ENCODE results near the gene OVOL2.
A peak's percentile ranks its signal among the peaks of the same experiment; 100 is the strongest.

Gene OVOL2

DNA sequence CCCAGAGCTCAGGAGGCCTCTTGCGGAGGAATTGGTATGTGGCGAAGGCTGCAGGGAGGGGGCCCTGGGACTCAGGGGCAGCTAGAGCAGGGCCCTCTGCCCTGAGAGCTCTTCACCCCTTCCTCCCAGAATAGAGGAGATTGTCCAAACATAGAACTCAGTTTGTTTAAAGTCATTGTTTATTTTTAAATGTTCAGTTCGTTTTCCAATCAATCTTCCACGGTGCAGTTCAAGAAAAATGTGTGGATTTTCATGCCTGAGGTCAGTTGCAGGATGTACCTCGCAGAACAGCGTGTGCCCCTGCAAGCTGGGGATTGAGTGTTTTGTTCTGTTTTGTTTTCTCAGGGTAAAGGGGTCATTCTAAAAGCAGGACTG, 51.7 kb downstream of the OVOL2 start:
- Histone ChIP-seq H3K4me1 (ENCODE audit: control insufficient read depth in 5 of 5, insufficient read depth in 5 of 5, low read length in 5 of 5) (peaks cover 0 to 20% (median 10%) of the 10 kb centered on the region in 5 donors), H3K27me3 (ENCODE audit: control insufficient read depth in 5 of 5, insufficient read depth in 4 of 5, low read length in 5 of 5) (no peaks in the 10 kb centered on the region), H3K4me3 (ENCODE audit: low read depth in 1 of 5, low read length in 5 of 5) (no peak overlapping the region), H3K36me3 (ENCODE audit: control insufficient read depth in 5 of 5, insufficient read depth in 5 of 5, low read length in 5 of 5) (no peaks in the 10 kb centered on the region), H3K9ac (ENCODE audit: low read length in 5 of 5) (no peak overlapping the region), H3K9me3 (ENCODE audit: control insufficient read depth in 5 of 5, low read length in 5 of 5) (no peaks in the 10 kb centered on the region), H3K27ac (ENCODE audit: low read depth, low read length) (no peak overlapping the region)

DNA sequence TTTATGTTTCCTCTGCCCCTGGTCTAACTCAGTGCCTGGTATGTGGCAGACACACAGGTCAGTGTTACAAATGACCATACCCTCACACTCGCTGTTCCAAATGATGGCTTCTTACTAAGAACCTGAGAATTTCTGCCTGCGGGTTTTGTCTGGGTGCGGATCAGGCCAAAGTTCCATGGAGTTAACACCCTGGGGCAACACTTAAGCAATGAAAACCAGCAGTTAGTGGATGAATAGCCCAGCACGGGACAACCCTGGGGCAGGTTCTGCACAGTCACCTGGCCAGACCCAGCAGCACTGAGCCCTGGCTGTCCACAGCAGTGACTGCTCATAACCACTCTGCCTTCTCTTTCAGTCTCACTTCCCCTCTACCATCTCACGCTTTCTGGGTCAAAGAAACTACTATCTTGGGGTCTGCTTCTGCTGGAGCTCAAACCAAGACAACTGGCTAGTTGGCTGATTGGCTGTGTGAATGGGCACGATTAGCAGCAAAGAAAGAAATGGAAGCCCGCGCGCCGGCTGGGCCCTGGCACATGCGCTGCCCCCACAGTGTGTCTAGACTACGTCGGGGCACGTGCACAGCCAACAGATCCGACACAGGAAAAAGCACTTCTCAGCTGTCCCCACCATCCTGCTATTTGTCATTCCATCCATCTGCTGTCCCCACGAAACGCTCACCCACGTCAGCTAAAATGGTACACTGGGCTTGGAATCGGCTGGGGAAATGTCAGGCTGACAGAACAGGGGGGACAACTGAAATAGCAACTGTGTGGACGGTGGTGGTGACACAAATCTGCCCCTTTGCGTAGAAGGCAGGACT, 52.3 kb downstream of the OVOL2 start:
- no peak overlapping the region for H3K9ac ChIP-seq (ENCODE audit: low read length in 5 of 5)
- no peaks in the 10 kb centered on the region for H3K27me3 ChIP-seq (ENCODE audit: control insufficient read depth in 5 of 5, insufficient read depth in 4 of 5, low read length in 5 of 5)
- no peak overlapping the region for H3K27ac ChIP-seq (ENCODE audit: low read depth, low read length)
- no peak overlapping the region for H3K4me3 ChIP-seq (ENCODE audit: low read depth in 1 of 5, low read length in 5 of 5)
- peaks cover 0 to 21% (median 10%) of the 10 kb centered on the region in 5 donors for H3K4me1 ChIP-seq (ENCODE audit: control insufficient read depth in 5 of 5, insufficient read depth in 5 of 5, low read length in 5 of 5)
- H3K36me3 ChIP-seq (ENCODE audit: control insufficient read depth in 5 of 5, insufficient read depth in 5 of 5, low read length in 5 of 5) = no peaks in the 10 kb centered on the region
- no peaks in the 10 kb centered on the region for H3K9me3 ChIP-seq (ENCODE audit: control insufficient read depth in 5 of 5, low read length in 5 of 5)

DNA sequence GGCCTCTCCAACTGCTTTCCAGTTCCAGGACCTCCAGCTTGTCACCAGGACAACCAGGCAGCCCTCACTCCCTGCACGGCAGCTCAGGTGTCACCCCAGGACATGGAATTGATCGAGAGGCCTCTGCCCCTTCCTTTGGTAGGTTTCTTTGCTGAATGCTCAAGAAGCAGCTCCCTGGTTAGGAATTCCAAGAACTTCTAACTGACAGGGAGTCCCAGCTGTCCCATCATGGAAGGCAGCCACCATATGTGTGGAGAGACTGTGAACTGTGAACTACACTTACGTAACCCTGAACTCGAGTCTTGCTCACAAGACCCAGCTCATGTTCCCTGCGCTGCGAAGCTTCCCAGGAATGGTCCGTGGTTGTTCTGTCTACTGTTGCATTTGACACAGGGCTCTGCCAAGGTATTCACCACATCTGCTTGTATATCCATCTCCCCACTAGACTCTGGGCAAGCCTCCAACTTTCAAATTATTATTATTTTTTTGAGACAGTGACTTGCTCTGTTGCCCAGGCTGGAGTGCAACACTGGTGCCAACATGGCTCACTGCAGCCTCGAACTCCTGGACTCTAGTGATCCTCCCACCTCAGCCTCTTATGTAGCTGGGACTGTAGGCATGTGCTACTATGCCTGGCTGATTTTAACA, 53.2 kb downstream of the OVOL2 start:
- Histone ChIP-seq H3K9me3 (ENCODE audit: control insufficient read depth in 5 of 5, low read length in 5 of 5) (no peaks in the 10 kb centered on the region), H3K36me3 (ENCODE audit: control insufficient read depth in 5 of 5, insufficient read depth in 5 of 5, low read length in 5 of 5) (no peaks in the 10 kb centered on the region), H3K9ac (ENCODE audit: low read length in 5 of 5) (no peak overlapping the region), H3K27ac (ENCODE audit: low read depth, low read length) (no peak overlapping the region), H3K27me3 (ENCODE audit: control insufficient read depth in 5 of 5, insufficient read depth in 4 of 5, low read length in 5 of 5) (no peaks in the 10 kb centered on the region), H3K4me1 (ENCODE audit: control insufficient read depth in 5 of 5, insufficient read depth in 5 of 5, low read length in 5 of 5) (peaks cover 0 to 21% (median 10%) of the 10 kb centered on the region in 5 donors), H3K4me3 (ENCODE audit: low read depth in 1 of 5, low read length in 5 of 5) (no peak overlapping the region)

DNA sequence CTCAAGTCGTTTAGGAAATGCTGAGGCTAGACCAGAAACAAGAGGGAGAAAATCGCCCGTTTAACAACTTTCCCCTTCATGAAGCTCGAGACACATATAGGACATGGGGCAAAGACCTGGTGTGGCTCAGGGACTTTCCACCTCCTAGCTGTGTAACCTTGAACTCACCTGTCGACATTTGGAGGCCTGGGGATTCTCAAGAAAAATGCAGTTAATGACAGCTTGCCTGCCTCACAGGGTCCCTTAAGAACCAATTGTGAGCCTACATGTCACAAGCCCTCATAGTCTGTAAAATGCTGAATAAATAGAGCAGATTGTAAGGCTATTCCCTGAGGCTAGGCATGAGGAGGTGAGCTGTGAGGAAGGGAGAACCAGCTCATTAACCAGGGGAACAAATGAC, 53.8 kb downstream of the OVOL2 start:
- Histone ChIP-seq H3K9me3 (ENCODE audit: control insufficient read depth in 5 of 5, low read length in 5 of 5) (no peaks in the 10 kb centered on the region), H3K9ac (ENCODE audit: low read length in 5 of 5) (no peak overlapping the region), H3K27me3 (ENCODE audit: control insufficient read depth in 5 of 5, insufficient read depth in 4 of 5, low read length in 5 of 5) (no peaks in the 10 kb centered on the region), H3K27ac (ENCODE audit: low read depth, low read length) (no peak overlapping the region), H3K36me3 (ENCODE audit: control insufficient read depth in 5 of 5, insufficient read depth in 5 of 5, low read length in 5 of 5) (no peaks in the 10 kb centered on the region), H3K4me1 (ENCODE audit: control insufficient read depth in 5 of 5, insufficient read depth in 5 of 5, low read length in 5 of 5) (peaks cover 0 to 21% (median 10%) of the 10 kb centered on the region in 5 donors), H3K4me3 (ENCODE audit: low read depth in 1 of 5, low read length in 5 of 5) (no peak overlapping the region)

DNA sequence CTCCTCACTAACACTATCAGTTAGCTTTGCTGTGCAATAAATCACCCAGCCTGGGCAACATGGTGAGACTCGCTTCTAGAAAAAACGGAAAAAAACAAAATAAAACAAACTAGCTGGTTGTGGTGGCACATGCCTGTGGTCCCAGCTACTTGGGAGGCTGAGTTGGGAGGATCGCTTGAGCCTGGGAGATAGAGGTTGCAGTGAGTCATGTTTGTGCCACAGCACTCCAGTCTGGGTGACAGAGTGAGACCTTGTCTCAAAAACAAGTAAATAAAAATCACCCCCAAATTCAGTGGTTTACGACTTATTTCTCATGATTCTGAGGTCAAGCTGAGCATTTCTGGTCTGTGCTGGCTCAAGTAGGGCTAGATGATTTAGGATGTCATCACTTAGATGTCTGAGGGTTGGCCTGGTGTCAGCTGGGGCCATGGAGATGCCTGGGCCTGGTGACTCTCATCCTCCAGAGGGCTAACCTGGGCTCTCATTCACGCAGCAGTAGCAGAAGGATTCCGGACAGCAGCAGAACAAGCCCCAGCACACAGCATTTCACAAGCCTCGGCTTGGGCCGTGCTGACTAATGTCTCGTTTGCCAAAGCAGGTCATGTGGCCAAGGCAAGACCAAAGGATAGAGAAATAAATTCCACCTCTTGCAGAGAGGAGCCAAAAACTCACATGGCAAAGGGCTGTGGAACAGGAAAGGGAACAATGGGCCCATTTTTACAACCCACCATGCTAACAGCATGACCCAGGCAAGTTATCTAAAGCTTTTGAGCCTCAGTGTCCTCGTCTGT, 56.4 kb downstream of the OVOL2 start:
- H3K4me3 ChIP-seq (ENCODE audit: low read depth in 1 of 5, low read length in 5 of 5) = no peak overlapping the region
- peaks cover 0 to 14% (median 4%) of the 10 kb centered on the region in 5 donors for H3K4me1 ChIP-seq (ENCODE audit: control insufficient read depth in 5 of 5, insufficient read depth in 5 of 5, low read length in 5 of 5)
- no peaks in the 10 kb centered on the region for H3K9me3 ChIP-seq (ENCODE audit: control insufficient read depth in 5 of 5, low read length in 5 of 5)
- no peak overlapping the region for H3K9ac ChIP-seq (ENCODE audit: low read length in 5 of 5)
- no peaks in the 10 kb centered on the region for H3K27me3 ChIP-seq (ENCODE audit: control insufficient read depth in 5 of 5, insufficient read depth in 4 of 5, low read length in 5 of 5)
- no peak overlapping the region for H3K27ac ChIP-seq (ENCODE audit: low read depth, low read length)
- H3K36me3 ChIP-seq (ENCODE audit: control insufficient read depth in 5 of 5, insufficient read depth in 5 of 5, low read length in 5 of 5) = no peaks in the 10 kb centered on the region

DNA sequence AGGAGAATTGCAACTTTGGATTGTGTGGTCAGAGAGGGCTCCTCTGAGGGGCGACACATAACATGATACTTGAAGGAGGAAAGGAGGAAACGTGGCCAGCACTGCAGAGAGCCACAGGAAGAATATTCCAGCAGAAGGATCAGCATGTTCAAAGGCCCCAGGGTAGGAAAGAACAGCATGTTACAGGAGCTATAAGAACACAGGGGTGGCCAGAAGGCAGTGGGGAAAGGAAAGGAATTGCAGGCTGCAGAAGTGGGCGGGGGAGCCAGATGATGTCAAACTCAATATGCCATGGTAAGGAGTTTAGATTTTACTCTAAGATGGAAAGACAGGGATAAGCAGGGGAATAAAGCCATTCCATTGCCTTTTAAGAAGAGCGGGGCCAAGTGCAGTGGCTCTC, 58.1 kb downstream of the OVOL2 start:
- H3K36me3 ChIP-seq (ENCODE audit: control insufficient read depth in 5 of 5, insufficient read depth in 5 of 5, low read length in 5 of 5) = no peaks in the 10 kb centered on the region
- H3K9ac ChIP-seq (ENCODE audit: low read length in 5 of 5) = no peak overlapping the region
- peaks cover 2 to 20% (median 10%) of the 10 kb centered on the region in 5 donors for H3K4me1 ChIP-seq (ENCODE audit: control insufficient read depth in 5 of 5, insufficient read depth in 5 of 5, low read length in 5 of 5)
- no peak overlapping the region for H3K4me3 ChIP-seq (ENCODE audit: low read depth in 1 of 5, low read length in 5 of 5)
- no peaks in the 10 kb centered on the region for H3K9me3 ChIP-seq (ENCODE audit: control insufficient read depth in 5 of 5, low read length in 5 of 5)
- no peak overlapping the region for H3K27ac ChIP-seq (ENCODE audit: low read depth, low read length)
- H3K27me3 ChIP-seq (ENCODE audit: control insufficient read depth in 5 of 5, insufficient read depth in 4 of 5, low read length in 5 of 5) = no peaks in the 10 kb centered on the region

DNA sequence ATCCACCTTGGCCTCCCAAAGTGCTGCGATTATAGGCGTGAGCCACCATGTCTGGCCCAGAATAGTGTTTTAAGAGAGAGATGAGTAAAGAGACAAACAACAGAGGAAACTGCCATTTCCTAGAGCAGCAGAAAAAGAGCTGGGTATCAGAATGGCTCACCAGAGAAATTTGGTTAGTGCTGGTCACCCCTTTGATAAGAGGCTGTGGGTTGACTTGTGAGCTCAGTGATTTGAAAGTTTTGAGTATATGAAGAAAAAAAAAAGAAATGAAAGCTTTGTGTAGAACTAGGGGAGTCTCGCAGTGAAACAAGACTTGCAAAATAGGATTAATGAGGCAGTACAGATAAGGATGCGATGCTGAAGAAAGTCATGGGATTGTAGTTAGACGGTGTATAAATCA, 59.3 kb downstream of the OVOL2 start:
- H3K4me3 ChIP-seq (ENCODE audit: low read depth in 1 of 5, low read length in 5 of 5) = no peak overlapping the region
- no peaks in the 10 kb centered on the region for H3K9me3 ChIP-seq (ENCODE audit: control insufficient read depth in 5 of 5, low read length in 5 of 5)
- no peak overlapping the region for H3K27ac ChIP-seq (ENCODE audit: low read depth, low read length)
- peaks cover 2 to 15% (median 10%) of the 10 kb centered on the region in 5 donors for H3K4me1 ChIP-seq (ENCODE audit: control insufficient read depth in 5 of 5, insufficient read depth in 5 of 5, low read length in 5 of 5)
- H3K36me3 ChIP-seq (ENCODE audit: control insufficient read depth in 5 of 5, insufficient read depth in 5 of 5, low read length in 5 of 5) = no peaks in the 10 kb centered on the region
- no peaks in the 10 kb centered on the region for H3K27me3 ChIP-seq (ENCODE audit: control insufficient read depth in 5 of 5, insufficient read depth in 4 of 5, low read length in 5 of 5)
- H3K9ac ChIP-seq (ENCODE audit: low read length in 5 of 5) = no peak overlapping the region

DNA sequence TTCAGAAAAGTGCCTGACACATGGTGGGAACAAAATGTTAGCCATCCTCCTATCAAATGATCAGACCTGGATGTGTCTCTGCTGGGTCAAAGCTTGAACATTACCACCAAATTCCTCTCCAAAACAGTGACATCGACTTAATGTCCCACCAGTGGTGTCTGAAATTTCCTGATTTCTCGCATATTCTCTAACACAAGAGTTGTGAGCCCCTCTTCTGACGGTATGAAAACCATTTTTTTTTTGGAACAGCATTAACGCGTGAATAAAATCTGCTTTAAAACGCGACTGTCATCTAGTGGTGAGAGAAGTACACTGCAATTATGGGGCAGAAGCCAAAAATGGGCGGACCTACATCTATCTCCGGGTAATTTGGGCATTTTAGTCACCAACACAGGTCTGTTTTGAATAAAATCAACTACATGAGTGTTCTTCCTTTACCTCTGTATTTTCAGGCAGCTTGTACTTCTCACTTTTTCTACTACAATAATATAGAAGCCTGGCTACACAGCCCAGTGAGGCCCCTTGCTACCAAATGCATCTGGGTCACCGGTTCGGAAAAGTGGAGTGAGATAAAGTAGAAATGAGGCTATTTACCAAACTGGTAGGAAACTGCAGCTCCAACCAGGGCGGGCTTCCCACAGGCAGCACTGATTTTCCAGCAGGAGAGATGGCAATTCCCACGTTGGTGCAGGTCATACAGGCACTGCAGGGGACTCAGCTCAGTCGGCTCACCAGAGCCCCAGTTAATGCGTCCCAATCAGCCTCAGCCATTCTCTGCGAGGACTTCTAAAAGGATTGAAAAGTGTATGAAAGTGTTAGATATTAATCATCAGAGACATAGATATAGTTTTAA, 61.5 kb downstream of the OVOL2 start:
- peaks cover 2 to 9% (median 7%) of the 10 kb centered on the region in 5 donors for H3K4me1 ChIP-seq (ENCODE audit: control insufficient read depth in 5 of 5, insufficient read depth in 5 of 5, low read length in 5 of 5)
- no peaks in the 10 kb centered on the region for H3K9me3 ChIP-seq (ENCODE audit: control insufficient read depth in 5 of 5, low read length in 5 of 5)
- no peaks in the 10 kb centered on the region for H3K27me3 ChIP-seq (ENCODE audit: control insufficient read depth in 5 of 5, insufficient read depth in 4 of 5, low read length in 5 of 5)
- no peak overlapping the region for H3K27ac ChIP-seq (ENCODE audit: low read depth, low read length)
- H3K36me3 ChIP-seq (ENCODE audit: control insufficient read depth in 5 of 5, insufficient read depth in 5 of 5, low read length in 5 of 5) = peaks cover 0 to 4% (median 0%) of the 10 kb centered on the region in 5 donors
- H3K9ac ChIP-seq (ENCODE audit: low read length in 5 of 5) = peak overlapping the region in 2 of 5 donors; percentile 26 to 57
- peak overlapping the region in 1 of 5 donors; percentile 17 for H3K4me3 ChIP-seq (ENCODE audit: low read depth in 1 of 5, low read length in 5 of 5)

DNA sequence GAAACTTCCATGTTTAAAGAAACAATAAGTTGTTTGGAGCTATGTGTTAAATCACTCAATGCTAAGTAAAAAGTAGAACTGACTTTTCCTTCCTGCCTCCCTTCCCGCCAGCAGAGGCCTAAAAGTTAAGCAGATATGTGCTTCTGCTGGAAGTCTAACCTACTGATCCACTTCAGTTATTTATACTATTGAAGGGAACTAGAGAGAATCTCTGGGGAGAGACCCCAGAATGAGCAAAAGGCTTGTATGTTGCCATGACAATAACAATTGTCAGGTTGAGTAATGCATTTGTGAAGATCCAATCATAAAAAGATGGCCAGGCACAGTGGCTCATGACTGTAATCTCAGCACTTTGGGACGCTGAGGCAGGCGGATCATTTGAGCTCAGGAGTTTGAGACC, 64.2 kb downstream of the OVOL2 start:
- H3K27me3 ChIP-seq (ENCODE audit: control insufficient read depth in 5 of 5, insufficient read depth in 4 of 5, low read length in 5 of 5) = no peaks in the 10 kb centered on the region
- H3K9ac ChIP-seq (ENCODE audit: low read length in 5 of 5) = no peak overlapping the region
- no peak overlapping the region for H3K27ac ChIP-seq (ENCODE audit: low read depth, low read length)
- H3K9me3 ChIP-seq (ENCODE audit: control insufficient read depth in 5 of 5, low read length in 5 of 5) = no peaks in the 10 kb centered on the region
- peaks cover 3 to 23% (median 10%) of the 10 kb centered on the region in 5 donors for H3K36me3 ChIP-seq (ENCODE audit: control insufficient read depth in 5 of 5, insufficient read depth in 5 of 5, low read length in 5 of 5)
- no peak overlapping the region for H3K4me3 ChIP-seq (ENCODE audit: low read depth in 1 of 5, low read length in 5 of 5)
- peaks cover 2 to 8% (median 7%) of the 10 kb centered on the region in 5 donors for H3K4me1 ChIP-seq (ENCODE audit: control insufficient read depth in 5 of 5, insufficient read depth in 5 of 5, low read length in 5 of 5)

Data from subcutaneous abdominal adipose tissue (tissue), 5 donors.